Heart left ventricle (tissue), 13 donors: Measurements from ENCODE around the gene PRKCSH.

Experiments
- CTCF ChIP-seq, 12 donors: fragments of 200-600 bp; sonication (generic) in 4 of 12; IDR thresholded peaks; one replicate each; pipeline versions ENCODE4 v1.5.0 to v1.8.0; 2018 to 2022; ENCODE audit warnings: antibody characterized with exemption in 12 of 12, mild to moderate bottlenecking in 5 of 12
- POLR2A ChIP-seq, 2 donors: fragments of 450-650 bp; IDR thresholded peaks; one replicate each; pipeline ENCODE4 v1.6.1; 2017; ENCODE audit warnings: antibody characterized with exemption in 2 of 2, mild to moderate bottlenecking in 2 of 2, moderate library complexity in 2 of 2
- donor health status: ischemic (EF 13 %, LVEDD 7.1; RV severe dilation, severe dysfunction).
- donor health status: DM: no; HTN: yes; CAD: no.
- donor health status: DM: no; HTN: no; CAD: no.
- donor health status: ischemic (EF 25% LVEDD 6.9; RV normal size, moderate dysfunction).
- donor health status: ischemic (EF 25% LVEDD 5.7; RV mildly dilated, moderate dysfunction).
- donor health status: ischemic (EF 35%, LVEDD 5.7; RV mildly dilated, moderate dysfunction).
- donor health status: nonischemic (EF 11% LVEDD 7.7; RV severe dilation, severe dysfunction).
- donor health status: DM: yes; HTN: yes; CAD: no.
- donor health status: PGD.
- donor health status: ischemic (EF 29% LVEDD 5.4; RV normal size, mild dysfunction).
- donor health status: nonischemic (EF 23%, LVEDD 6.1; RV moderate dilation, normal function).

DNA sequence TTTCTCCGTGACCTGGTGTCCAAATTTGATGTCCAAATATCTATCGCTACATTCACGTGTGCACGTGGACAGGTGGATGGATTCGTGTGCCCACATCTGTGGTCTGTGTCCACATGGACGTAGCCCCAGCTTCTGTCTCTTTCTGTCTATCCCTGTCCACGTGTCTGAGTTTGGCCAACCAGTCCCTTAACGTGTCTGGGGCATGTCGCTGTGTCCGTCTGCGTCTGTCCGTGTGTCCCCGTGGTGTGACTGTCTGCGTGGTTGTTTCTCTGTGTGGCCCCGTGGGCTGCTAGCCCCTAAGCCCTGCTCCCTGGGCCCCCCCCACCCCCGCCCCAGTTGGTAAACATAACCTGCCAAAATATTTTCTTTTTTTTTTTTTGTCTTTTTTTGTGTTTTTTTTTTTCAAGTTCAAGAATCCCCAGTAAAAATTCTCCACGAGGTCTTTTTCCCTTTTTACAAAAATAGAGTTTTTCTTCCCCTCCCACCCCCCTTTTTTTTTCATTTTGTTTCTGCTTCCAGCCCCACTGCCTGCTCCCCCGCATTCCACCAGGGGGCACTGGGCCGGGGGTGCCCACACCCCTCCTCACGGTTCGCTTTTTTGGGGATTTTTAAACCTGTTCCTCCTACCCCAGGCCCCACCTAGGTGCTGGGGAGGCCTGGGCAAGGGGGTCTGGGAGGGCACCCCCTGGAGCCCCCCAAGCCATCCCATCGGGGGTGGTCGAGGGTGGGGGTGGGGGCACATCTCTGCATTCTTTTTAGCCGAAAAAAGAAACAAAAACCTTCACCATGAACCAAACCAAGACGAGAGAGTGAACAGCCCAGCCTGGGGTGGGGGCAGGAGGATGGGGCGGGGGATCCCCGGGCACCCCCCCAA, 18.3 kb downstream of the PRKCSH start:
- TF ChIP-seq CTCF (IDR thresholded peaks at IDR 0.05) = peak in 4 of 12 donors; percentile 9 to 23 (median 12)
- TF ChIP-seq POLR2A (IDR thresholded peaks at IDR 0.05) = no peak
